ENCODE data around the gene FCN2. TPM values are rescaled to one million over a fixed set of nuclear protein-coding genes. Genes with fewer than 3 reads are reported as not detected.

FCN2 gene
- total RNA-seq, 1 donor from 2014 or later, result not detected

- TF ChIP-seq CTCF (IDR thresholded peaks at IDR 0.05), result no peak
Observed at GRCh38 chr9:134908524-134909309, 28.1 kb downstream of the FCN2 start.

GRCh38 chr9:134909511-134910481 is 29.2 kb downstream of the FCN2 start:
- no peak overlapping the region for H3K27ac Mint-ChIP-seq (ENCODE audit: unreplicated experiment)
- TF ChIP-seq CTCF (IDR thresholded peaks at IDR 0.05), result no peak
- H3K4me3 Mint-ChIP-seq (ENCODE audit: unreplicated experiment), result no peak overlapping the region
- peak; percentile 64 for DNase-seq (ENCODE audit: low spot score)
- peaks cover 46% of the 10 kb centered on the region for H3K27me3 Mint-ChIP-seq (ENCODE audit: low read depth)
- no peaks in the 10 kb centered on the region for H3K4me1 Mint-ChIP-seq (ENCODE audit: low read depth)
- H3K36me3 Mint-ChIP-seq (ENCODE audit: low read depth), result peaks cover 3% of the 10 kb centered on the region
- no peaks in the 10 kb centered on the region for H3K9me3 Mint-ChIP-seq (ENCODE audit: low read depth)

More at GRCh38 chr9:134908524-134909309, 28.1 kb downstream of the FCN2 start:
- Mint-ChIP-seq H3K36me3 (ENCODE audit: low read depth) (peaks cover 3% of the 10 kb centered on the region), H3K4me3 (ENCODE audit: unreplicated experiment) (no peak overlapping the region), H3K27ac (ENCODE audit: unreplicated experiment) (no peak overlapping the region), H3K4me1 (ENCODE audit: low read depth) (no peaks in the 10 kb centered on the region), H3K27me3 (ENCODE audit: low read depth) (peaks cover 46% of the 10 kb centered on the region), H3K9me3 (ENCODE audit: low read depth) (peaks cover 3% of the 10 kb centered on the region)
- peak; percentile 63 for DNase-seq (ENCODE audit: low spot score)

GRCh38 chr9:134912126-134912840 is 31.7 kb downstream of the FCN2 start:
- peak; percentile 62 for DNase-seq (ENCODE audit: low spot score)
- no peak for TF ChIP-seq CTCF (IDR thresholded peaks at IDR 0.05)
- Mint-ChIP-seq H3K36me3 (ENCODE audit: low read depth) (no peaks in the 10 kb centered on the region), H3K9me3 (ENCODE audit: low read depth) (no peaks in the 10 kb centered on the region), H3K4me1 (ENCODE audit: low read depth) (no peaks in the 10 kb centered on the region), H3K4me3 (ENCODE audit: unreplicated experiment) (no peak overlapping the region), H3K27ac (ENCODE audit: unreplicated experiment) (no peak overlapping the region), H3K27me3 (ENCODE audit: low read depth) (peaks cover 52% of the 10 kb centered on the region)

- H3K36me3 Mint-ChIP-seq (ENCODE audit: low read depth), result no peaks in the 10 kb centered on the region
- H3K9me3 Mint-ChIP-seq (ENCODE audit: low read depth), result peaks cover under 1% of the 10 kb centered on the region
- peak; percentile 85 for DNase-seq (ENCODE audit: low spot score)
- TF ChIP-seq CTCF (IDR thresholded peaks at IDR 0.05), result no peak
- H3K4me1 Mint-ChIP-seq (ENCODE audit: low read depth), result no peaks in the 10 kb centered on the region
- no peak overlapping the region for H3K27ac Mint-ChIP-seq (ENCODE audit: unreplicated experiment)
- H3K27me3 Mint-ChIP-seq (ENCODE audit: low read depth), result peaks cover 49% of the 10 kb centered on the region
- no peak overlapping the region for H3K4me3 Mint-ChIP-seq (ENCODE audit: unreplicated experiment)
Observed at GRCh38 chr9:134913041-134913712, 32.6 kb downstream of the FCN2 start.

All from chondrocyte (in vitro differentiated cells).